Measurements from ENCODE around the gene AP1B1. TPM values are rescaled to one million over a fixed set of nuclear protein-coding genes. Genes with fewer than 3 reads are reported as not detected.

AP1B1 gene
- total and polyA plus RNA-seq, 2 of the 8 experiments (the other 6 are each of a cell fraction or from before 2014, with no cell fraction given) = 64.2 to 86.8 TPM

GRCh38 chr22:29312218-29313125 is 75.9 kb downstream of the AP1B1 start:
- H3K79me2 ChIP-seq (ENCODE audit: control insufficient read depth in 1 of 2, insufficient read depth in 2 of 2, low read length in 2 of 2) = no peaks in the 10 kb centered on the region
- no peak overlapping the region for H4K91ac ChIP-seq (replicated peaks; ENCODE audit: insufficient read length, low read length)
- ChIA-PET POLR2A (ENCODE audit: partially characterized antibody) (interaction anchor here (0.7 to 4.4 kb wide), 11 partner anchors 10 to 241 kb away, joined by 3 to 44 read pairs (median 4); partner anchors contain the start of genes EWSR1, NEFH, RHBDD3 and THOC5), CTCF (ENCODE audit: partially characterized antibody) (interaction anchor here (0.6 to 4.1 kb wide), 25 partner anchors 8 to 247 kb away, joined by 3 to 41 read pairs (median 4); no protein-coding TSS in a partner anchor)
- no peak overlapping the region for H2BK15ac ChIP-seq (ENCODE audit: low read length)
- no peak overlapping the region for H3K4me2 ChIP-seq (ENCODE audit: insufficient read depth in 1 of 2, low read depth in 2 of 2, low read length in 2 of 2)
- no peak overlapping the region for H3K4ac ChIP-seq (replicated peaks; ENCODE audit: insufficient read length, low read depth, low read length)
- no peak overlapping the region for H2BK5ac ChIP-seq (ENCODE audit: low read depth, low read length)
- H3K4me1 ChIP-seq (replicated peaks in 1 of 4; ENCODE audit: control insufficient read depth in 3 of 4, insufficient read depth in 4 of 4, low read length in 3 of 4) = peaks cover 0 to 16% (median 10%) of the 10 kb centered on the region in 4 experiments; a peak in 6 of 7 replicates
- no peak overlapping the region for H2AK5ac ChIP-seq (ENCODE audit: low read depth, low read length)
- no peak overlapping the region for H3K23ac ChIP-seq (ENCODE audit: insufficient read length)
- no peak overlapping the region for H3K27ac ChIP-seq (ENCODE audit: low read depth, low read length)
- H2BK120ac ChIP-seq (replicated peaks; ENCODE audit: low read depth, low read length) = no peak overlapping the region
- no peak overlapping the region for H4K5ac ChIP-seq (ENCODE audit: insufficient read length, low read depth, low read length)
- no peak overlapping the region for H4K8ac ChIP-seq (ENCODE audit: extremely low read depth, insufficient read depth, low read length)
- H3K27me3 ChIP-seq (replicated peaks in 1 of 4; ENCODE audit: control insufficient read depth in 3 of 4, extremely low read depth in 1 of 4, insufficient read depth in 3 of 4, low read length in 3 of 4) = peaks cover 29 to 50% (median 43%) of the 10 kb centered on the region in 4 experiments
- 94% methylated on average over 24 of the region's 25 CpGs; no CpG with 5 or more reads in 1 of the 2 experiments for WGBS, 2 experiments (ENCODE audit: extremely low coverage in 1 of 2, insufficient coverage in 1 of 2, insufficient read length in 1 of 2, insufficient replicate concordance in 2 of 2, low coverage in 1 of 2, low lambda C conversion rate in 2 of 2, missing lambda C conversion rate in 1 of 2)
- H3K9me3 ChIP-seq (ENCODE audit: insufficient read depth in 2 of 2, low read depth in 1 of 2, low read length in 1 of 2) = peaks cover 7 to 8% of the 10 kb centered on the region in 2 experiments; a peak in 3 of 4 replicates
- H3K14ac ChIP-seq (ENCODE audit: insufficient read length) = no peak overlapping the region
- FAIRE-seq (no peak), DNase-seq (ENCODE audit: low read depth in 1 of 2, low spot score in 2 of 2) (peak in 1 of 2 experiments; percentile 46)
- no peak overlapping the region for H3K56ac ChIP-seq (replicated peaks; ENCODE audit: insufficient read length, low read depth, low read length)
- no peak overlapping the region for H3K4me3 ChIP-seq (ENCODE audit: extremely low read depth in 1 of 4, insufficient read depth in 2 of 4, low read depth in 3 of 4, low read length in 4 of 4)
- peaks cover 0 to 12% (median 0%) of the 10 kb centered on the region in 4 experiments; a peak in 1 of 8 replicates for H3K36me3 ChIP-seq (ENCODE audit: control insufficient read depth in 2 of 4, insufficient read depth in 4 of 4, low read length in 3 of 4)
- H2BK12ac ChIP-seq (ENCODE audit: low read depth, low read length) = no peak overlapping the region
- H3K18ac ChIP-seq (ENCODE audit: extremely low read depth, low read length) = no peak overlapping the region
- peaks cover 6 to 13% of the 10 kb centered on the region in 2 experiments for H4K20me1 ChIP-seq (replicated peaks in 1 of 2; ENCODE audit: control insufficient read depth in 1 of 2, insufficient read depth in 2 of 2, low read length in 2 of 2)
- peaks cover 8% of the 10 kb centered on the region; the same call in 1 of the 2 replicates for H3K23me2 ChIP-seq (ENCODE audit: low read depth, low read length)
- H3K9ac ChIP-seq (replicated peaks in 1 of 4; ENCODE audit: extremely low read depth in 1 of 4, low read depth in 3 of 4, low read length in 3 of 4) = no peak overlapping the region; a peak in 1 of 7 replicates
- H2BK20ac ChIP-seq (ENCODE audit: low read length) = no peak overlapping the region
- H2AFZ ChIP-seq (ENCODE audit: low read length) = no peak overlapping the region
- H3K79me1 ChIP-seq (ENCODE audit: low read depth, low read length) = no peaks in the 10 kb centered on the region
- TF ChIP-seq POLR2AphosphoS5 (IDR thresholded peaks at IDR 0.05; ENCODE audit: low read depth, low read length) (no peak), TAF1 (IDR thresholded peaks at IDR 0.05; ENCODE audit: low read depth, low read length) (no peak)

All from H1 (cell line).